H1 (cell line): Measurements from ENCODE around the gene ETNPPL. TPM values are rescaled to one million over a fixed set of nuclear protein-coding genes. Genes with fewer than 3 reads are reported as not detected.

ENCODE experiments used
- CHD1 ChIP-seq: IDR thresholded peaks from 2 replicates; pipeline ENCODE4 v1.6.1; 2012; ENCODE audit warnings: low read depth, low read length, improper control_type of control experiment
- EP300 ChIP-seq, 2 experiments: IDR thresholded peaks; 1 replicate in 1 of 2; 2 replicates in 1 of 2; pipeline ENCODE4 v1.6.1; 2011 to 2012; ENCODE audit warnings: low read depth in 2 of 2, low read length in 2 of 2, mild to moderate bottlenecking in 2 of 2, borderline replicate concordance in 1 of 2, inconsistent platforms in 1 of 2, moderate library complexity in 1 of 2
- NRF1 ChIP-seq: IDR thresholded peaks from 2 replicates; pipeline ENCODE4 v1.6.1; 2011; ENCODE audit warnings: mild to moderate bottlenecking, low read depth, low read length, improper control_type of control experiment
- RBBP5 ChIP-seq: IDR thresholded peaks from 2 replicates; pipeline ENCODE4 v1.7.1; 2012; ENCODE audit warnings: low read depth, mild to moderate bottlenecking, inconsistent platforms, low read length, moderate library complexity, borderline replicate concordance
- SIRT6 ChIP-seq: IDR thresholded peaks from one replicate; pipeline ENCODE4 v1.7.1; 2012; ENCODE audit warnings: low read length, inconsistent platforms
- polyA plus RNA-seq, 7 experiments: library from polyadenylated mRNA; depleted of rRNA in 3 of 7; stranded (reverse) in 5 of 7; unstranded in 2 of 7; fragments of >200 nt in 5 of 7; fragments of 200-250 nt in 2 of 7; gene quantifications; 1 replicate in 5 of 7; 2 replicates in 1 of 7; 4 replicates in 1 of 7; pipeline versions ENCODE4 v1.2.1 to v1.2.3, GENCODE V29; 2011 to 2013; ENCODE audit warnings: missing spikeins in 2 of 7, mixed read lengths in 2 of 7
- total RNA-seq: library from RNA; stranded (reverse); fragmentation: NEBNext Ultra II Directional; extraction: Animal tissue kit (Norgen Biotek cat#: 25700); gene quantifications from 2 replicates; pipeline ENCODE4 v1.2.1, GENCODE V29; 2021
- TF ChIP-seq, protein P1 (sequence below): fragments of 300-600 bp; sonication (generic); IDR thresholded peaks from 2 replicates; pipeline ENCODE4 v1.7.1; 2012; ENCODE audit warnings: low read length, moderate library complexity, mild to moderate bottlenecking, inconsistent platforms; ENCODE audit not compliant: insufficient replicate concordance
- TF ChIP-seq, protein P2 (sequence below): IDR thresholded peaks from 2 replicates; pipeline ENCODE4 v1.6.1; 2012; ENCODE audit warnings: inconsistent platforms

Gene ETNPPL
- total and polyA plus RNA-seq, 2 of the 8 experiments (the other 6 are each of a cell fraction or from before 2014, with no cell fraction given): 0.80 to 2.5 TPM

DNA sequence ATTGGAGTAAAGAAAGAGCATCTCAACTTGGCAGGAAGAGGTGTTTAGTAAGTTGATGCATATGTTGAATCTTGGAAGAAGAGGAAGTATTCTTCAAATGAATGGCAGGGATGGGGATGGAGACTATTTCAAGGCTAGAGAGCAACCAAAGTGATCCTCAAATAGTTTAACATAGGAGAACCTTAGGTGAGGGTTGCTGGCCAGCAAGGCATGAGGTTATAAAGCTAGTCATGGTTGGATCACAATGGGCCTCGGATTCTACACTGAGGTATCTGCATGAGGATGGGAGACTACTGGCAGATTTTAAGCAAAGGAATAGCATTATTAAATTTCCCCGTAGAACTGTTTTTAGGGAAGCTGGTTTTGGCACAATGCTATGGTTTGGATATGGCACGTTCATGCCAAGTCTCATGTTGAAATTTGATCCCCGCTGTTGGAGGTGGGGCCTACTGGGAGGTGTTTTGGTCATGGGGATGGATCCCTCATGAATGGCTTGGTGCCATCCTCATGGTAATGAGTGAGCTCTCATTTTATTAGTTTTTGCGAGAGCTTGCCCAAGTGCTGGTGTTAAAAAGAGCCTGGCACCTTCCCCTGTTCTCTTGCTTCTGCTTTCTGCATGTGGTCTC lies 41.9 kb upstream of the ETNPPL start (continued):
- TF ChIP-seq, protein P1, sequence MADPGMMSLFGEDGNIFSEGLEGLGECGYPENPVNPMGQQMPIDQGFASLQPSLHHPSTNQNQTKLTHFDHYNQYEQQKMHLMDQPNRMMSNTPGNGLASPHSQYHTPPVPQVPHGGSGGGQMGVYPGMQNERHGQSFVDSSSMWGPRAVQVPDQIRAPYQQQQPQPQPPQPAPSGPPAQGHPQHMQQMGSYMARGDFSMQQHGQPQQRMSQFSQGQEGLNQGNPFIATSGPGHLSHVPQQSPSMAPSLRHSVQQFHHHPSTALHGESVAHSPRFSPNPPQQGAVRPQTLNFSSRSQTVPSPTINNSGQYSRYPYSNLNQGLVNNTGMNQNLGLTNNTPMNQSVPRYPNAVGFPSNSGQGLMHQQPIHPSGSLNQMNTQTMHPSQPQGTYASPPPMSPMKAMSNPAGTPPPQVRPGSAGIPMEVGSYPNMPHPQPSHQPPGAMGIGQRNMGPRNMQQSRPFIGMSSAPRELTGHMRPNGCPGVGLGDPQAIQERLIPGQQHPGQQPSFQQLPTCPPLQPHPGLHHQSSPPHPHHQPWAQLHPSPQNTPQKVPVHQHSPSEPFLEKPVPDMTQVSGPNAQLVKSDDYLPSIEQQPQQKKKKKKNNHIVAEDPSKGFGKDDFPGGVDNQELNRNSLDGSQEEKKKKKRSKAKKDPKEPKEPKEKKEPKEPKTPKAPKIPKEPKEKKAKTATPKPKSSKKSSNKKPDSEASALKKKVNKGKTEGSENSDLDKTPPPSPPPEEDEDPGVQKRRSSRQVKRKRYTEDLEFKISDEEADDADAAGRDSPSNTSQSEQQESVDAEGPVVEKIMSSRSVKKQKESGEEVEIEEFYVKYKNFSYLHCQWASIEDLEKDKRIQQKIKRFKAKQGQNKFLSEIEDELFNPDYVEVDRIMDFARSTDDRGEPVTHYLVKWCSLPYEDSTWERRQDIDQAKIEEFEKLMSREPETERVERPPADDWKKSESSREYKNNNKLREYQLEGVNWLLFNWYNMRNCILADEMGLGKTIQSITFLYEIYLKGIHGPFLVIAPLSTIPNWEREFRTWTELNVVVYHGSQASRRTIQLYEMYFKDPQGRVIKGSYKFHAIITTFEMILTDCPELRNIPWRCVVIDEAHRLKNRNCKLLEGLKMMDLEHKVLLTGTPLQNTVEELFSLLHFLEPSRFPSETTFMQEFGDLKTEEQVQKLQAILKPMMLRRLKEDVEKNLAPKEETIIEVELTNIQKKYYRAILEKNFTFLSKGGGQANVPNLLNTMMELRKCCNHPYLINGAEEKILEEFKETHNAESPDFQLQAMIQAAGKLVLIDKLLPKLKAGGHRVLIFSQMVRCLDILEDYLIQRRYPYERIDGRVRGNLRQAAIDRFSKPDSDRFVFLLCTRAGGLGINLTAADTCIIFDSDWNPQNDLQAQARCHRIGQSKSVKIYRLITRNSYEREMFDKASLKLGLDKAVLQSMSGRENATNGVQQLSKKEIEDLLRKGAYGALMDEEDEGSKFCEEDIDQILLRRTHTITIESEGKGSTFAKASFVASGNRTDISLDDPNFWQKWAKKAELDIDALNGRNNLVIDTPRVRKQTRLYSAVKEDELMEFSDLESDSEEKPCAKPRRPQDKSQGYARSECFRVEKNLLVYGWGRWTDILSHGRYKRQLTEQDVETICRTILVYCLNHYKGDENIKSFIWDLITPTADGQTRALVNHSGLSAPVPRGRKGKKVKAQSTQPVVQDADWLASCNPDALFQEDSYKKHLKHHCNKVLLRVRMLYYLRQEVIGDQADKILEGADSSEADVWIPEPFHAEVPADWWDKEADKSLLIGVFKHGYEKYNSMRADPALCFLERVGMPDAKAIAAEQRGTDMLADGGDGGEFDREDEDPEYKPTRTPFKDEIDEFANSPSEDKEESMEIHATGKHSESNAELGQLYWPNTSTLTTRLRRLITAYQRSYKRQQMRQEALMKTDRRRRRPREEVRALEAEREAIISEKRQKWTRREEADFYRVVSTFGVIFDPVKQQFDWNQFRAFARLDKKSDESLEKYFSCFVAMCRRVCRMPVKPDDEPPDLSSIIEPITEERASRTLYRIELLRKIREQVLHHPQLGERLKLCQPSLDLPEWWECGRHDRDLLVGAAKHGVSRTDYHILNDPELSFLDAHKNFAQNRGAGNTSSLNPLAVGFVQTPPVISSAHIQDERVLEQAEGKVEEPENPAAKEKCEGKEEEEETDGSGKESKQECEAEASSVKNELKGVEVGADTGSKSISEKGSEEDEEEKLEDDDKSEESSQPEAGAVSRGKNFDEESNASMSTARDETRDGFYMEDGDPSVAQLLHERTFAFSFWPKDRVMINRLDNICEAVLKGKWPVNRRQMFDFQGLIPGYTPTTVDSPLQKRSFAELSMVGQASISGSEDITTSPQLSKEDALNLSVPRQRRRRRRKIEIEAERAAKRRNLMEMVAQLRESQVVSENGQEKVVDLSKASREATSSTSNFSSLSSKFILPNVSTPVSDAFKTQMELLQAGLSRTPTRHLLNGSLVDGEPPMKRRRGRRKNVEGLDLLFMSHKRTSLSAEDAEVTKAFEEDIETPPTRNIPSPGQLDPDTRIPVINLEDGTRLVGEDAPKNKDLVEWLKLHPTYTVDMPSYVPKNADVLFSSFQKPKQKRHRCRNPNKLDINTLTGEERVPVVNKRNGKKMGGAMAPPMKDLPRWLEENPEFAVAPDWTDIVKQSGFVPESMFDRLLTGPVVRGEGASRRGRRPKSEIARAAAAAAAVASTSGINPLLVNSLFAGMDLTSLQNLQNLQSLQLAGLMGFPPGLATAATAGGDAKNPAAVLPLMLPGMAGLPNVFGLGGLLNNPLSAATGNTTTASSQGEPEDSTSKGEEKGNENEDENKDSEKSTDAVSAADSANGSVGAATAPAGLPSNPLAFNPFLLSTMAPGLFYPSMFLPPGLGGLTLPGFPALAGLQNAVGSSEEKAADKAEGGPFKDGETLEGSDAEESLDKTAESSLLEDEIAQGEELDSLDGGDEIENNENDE: no peak
- TF ChIP-seq NRF1 (no peak), SIRT6 (no peak), RBBP5 (no peak), CHD1 (no peak), EP300 (IDR thresholded peaks at IDR 0.05; ENCODE audit: borderline replicate concordance in 1 of 2, low read depth in 2 of 2, low read length in 2 of 2) (no peak)
- TF ChIP-seq, protein P2, sequence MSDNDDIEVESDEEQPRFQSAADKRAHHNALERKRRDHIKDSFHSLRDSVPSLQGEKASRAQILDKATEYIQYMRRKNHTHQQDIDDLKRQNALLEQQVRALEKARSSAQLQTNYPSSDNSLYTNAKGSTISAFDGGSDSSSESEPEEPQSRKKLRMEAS: no peak
